Fibroblast of lung (primary cell): ENCODE results near the gene PMM1. TPM values are rescaled to one million over a fixed set of nuclear protein-coding genes. Genes with fewer than 3 reads are reported as not detected.

Experiments
- DNase-seq, 2 donors: peaks; one replicate each; pipeline versions ENCODE4 v3.0.0 to v3.0.0-alpha.2; 2010; ENCODE audit warnings: low read depth in 2 of 2
- H2AFZ ChIP-seq: 2 replicates; pipeline ENCODE4 v1.5.1; 2012; ENCODE audit warnings: low read length, control low read depth, inconsistent platforms
- H3K27ac ChIP-seq: 2 replicates; pipeline ENCODE4 v1.5.1; 2011; ENCODE audit warnings: low read length, control low read depth; ENCODE audit not compliant: insufficient read depth
- H3K27me3 ChIP-seq: 2 replicates; pipeline ENCODE4 v1.5.1; 2011; ENCODE audit warnings: mild to moderate bottlenecking, low read length; ENCODE audit not compliant: control insufficient read depth, insufficient read depth
- H3K36me3 ChIP-seq: 2 replicates; pipeline ENCODE4 v1.5.1; 2011; ENCODE audit warnings: low read length; ENCODE audit not compliant: control insufficient read depth, insufficient read depth
- H3K4me1 ChIP-seq: 2 replicates; pipeline ENCODE4 v1.5.1; 2011; ENCODE audit warnings: low read length; ENCODE audit not compliant: control insufficient read depth, insufficient read depth; ENCODE audit errors: extremely low read depth
- H3K4me2 ChIP-seq: 2 replicates; pipeline ENCODE4 v1.5.1; 2011; ENCODE audit warnings: low read length, control low read depth; ENCODE audit not compliant: insufficient read depth; ENCODE audit errors: extremely low read depth
- H3K4me3 ChIP-seq, 4 experiments: fragments of 200-600 bp in 1 of 4; sonication (generic) in 1 of 4; replicated peaks in 1 of 4; 2 replicates each; pipeline ENCODE4 v1.5.1; 2011 to 2016; ENCODE audit warnings: low read length in 4 of 4, low read depth in 3 of 4, mild to moderate bottlenecking in 3 of 4, control low read depth in 2 of 4, inconsistent platforms in 1 of 4, mixed read lengths in 1 of 4; ENCODE audit not compliant: insufficient read depth in 1 of 4; ENCODE audit errors: control extremely low read depth in 1 of 4
- H3K79me2 ChIP-seq: 2 replicates; pipeline ENCODE4 v1.5.1; 2012; ENCODE audit warnings: mild to moderate bottlenecking, low read length, inconsistent platforms; ENCODE audit not compliant: control insufficient read depth, insufficient read depth
- H3K9ac ChIP-seq: 2 replicates; pipeline ENCODE4 v1.5.1; 2011; ENCODE audit warnings: mild to moderate bottlenecking, low read length, control low read depth; ENCODE audit not compliant: insufficient read depth
- H3K9me3 ChIP-seq: 2 replicates; pipeline ENCODE4 v1.5.1; 2012; ENCODE audit warnings: low read depth, low read length; ENCODE audit not compliant: control insufficient read depth, insufficient read depth
- H4K20me1 ChIP-seq: 2 replicates; pipeline ENCODE4 v1.5.1; 2011; ENCODE audit warnings: low read length; ENCODE audit not compliant: control insufficient read depth, insufficient read depth; ENCODE audit errors: extremely low read depth
- EZH2 ChIP-seq: IDR thresholded peaks from 2 replicates; pipeline ENCODE4 v1.5.1; 2012; ENCODE audit warnings: low read length, control low read depth, mild to moderate bottlenecking; ENCODE audit errors: missing control alignments
- polyA plus RNA-seq, 2 donors: library from polyadenylated mRNA; depleted of rRNA in 1 of 2; stranded (reverse) in 1 of 2; unstranded in 1 of 2; fragments of >200 nt; gene quantifications; 2 replicates each; pipeline ENCODE4 v1.2.1, GENCODE V29; 2011 to 2012; ENCODE audit warnings: missing spikeins in 1 of 2
- total RNA-seq: library from RNA; depleted of rRNA; stranded (reverse); fragments of >200 nt; gene quantifications from 2 replicates; pipeline ENCODE4 v1.2.1, GENCODE V29; 2014
- TF ChIP-seq, protein P1 (sequence below), 2 donors: IDR thresholded peaks in 1 of 2; conservative IDR thresholded peaks in 1 of 2; 1 replicate in 1 of 2; 2 replicates in 1 of 2; pipeline ENCODE4 v1.5.1; 2011 to 2012; ENCODE audit warnings: low read length in 2 of 2, control low read depth in 1 of 2, inconsistent platforms in 1 of 2, low read depth in 1 of 2, mild to moderate bottlenecking in 1 of 2

The PMM1 gene
- total and polyA plus RNA-seq, 2 donors (not counting 1 experiment from before 2014, with no cell fraction given): 32.4 to 110 TPM

- Histone ChIP-seq H3K9me3 (no peaks in the 10 kb centered on the region), H2AFZ (no peak overlapping the region), H3K36me3 (peaks cover 6% of the 10 kb centered on the region), H3K4me1 (peaks cover 4% of the 10 kb centered on the region), H3K4me2 (no peak overlapping the region), H3K27ac (no peak overlapping the region), H3K4me3 (no peak overlapping the region), H3K9ac (no peak overlapping the region), H3K79me2 (peaks cover 38% of the 10 kb centered on the region), H4K20me1 (no peaks in the 10 kb centered on the region), H3K27me3 (no peaks in the 10 kb centered on the region)
- DNase-seq: no peak
- no peak for TF ChIP-seq EZH2
- TF ChIP-seq, protein P1, sequence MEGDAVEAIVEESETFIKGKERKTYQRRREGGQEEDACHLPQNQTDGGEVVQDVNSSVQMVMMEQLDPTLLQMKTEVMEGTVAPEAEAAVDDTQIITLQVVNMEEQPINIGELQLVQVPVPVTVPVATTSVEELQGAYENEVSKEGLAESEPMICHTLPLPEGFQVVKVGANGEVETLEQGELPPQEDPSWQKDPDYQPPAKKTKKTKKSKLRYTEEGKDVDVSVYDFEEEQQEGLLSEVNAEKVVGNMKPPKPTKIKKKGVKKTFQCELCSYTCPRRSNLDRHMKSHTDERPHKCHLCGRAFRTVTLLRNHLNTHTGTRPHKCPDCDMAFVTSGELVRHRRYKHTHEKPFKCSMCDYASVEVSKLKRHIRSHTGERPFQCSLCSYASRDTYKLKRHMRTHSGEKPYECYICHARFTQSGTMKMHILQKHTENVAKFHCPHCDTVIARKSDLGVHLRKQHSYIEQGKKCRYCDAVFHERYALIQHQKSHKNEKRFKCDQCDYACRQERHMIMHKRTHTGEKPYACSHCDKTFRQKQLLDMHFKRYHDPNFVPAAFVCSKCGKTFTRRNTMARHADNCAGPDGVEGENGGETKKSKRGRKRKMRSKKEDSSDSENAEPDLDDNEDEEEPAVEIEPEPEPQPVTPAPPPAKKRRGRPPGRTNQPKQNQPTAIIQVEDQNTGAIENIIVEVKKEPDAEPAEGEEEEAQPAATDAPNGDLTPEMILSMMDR (conservative IDR thresholded peaks at IDR 0.05 in 1 of 2, IDR thresholded peaks at IDR 0.05 in 1 of 2; ENCODE audit: low read depth in 1 of 2, low read length in 2 of 2): no peak
Measured at GRCh38 chr22:41540365-41540764, 49.3 kb downstream of the PMM1 start.

GRCh38 chr22:41540006-41540315 is 49.7 kb downstream of the PMM1 start:
- Histone ChIP-seq H3K9me3 (no peaks in the 10 kb centered on the region), H3K9ac (no peak overlapping the region), H3K79me2 (peaks cover 38% of the 10 kb centered on the region), H3K4me3 (no peak overlapping the region), H3K27me3 (no peaks in the 10 kb centered on the region), H4K20me1 (no peaks in the 10 kb centered on the region), H2AFZ (no peak overlapping the region), H3K36me3 (peaks cover 6% of the 10 kb centered on the region), H3K27ac (no peak overlapping the region), H3K4me2 (no peak overlapping the region), H3K4me1 (peaks cover 4% of the 10 kb centered on the region)
- DNase-seq: no peak
- TF ChIP-seq, protein P1 (conservative IDR thresholded peaks at IDR 0.05 in 1 of 2, IDR thresholded peaks at IDR 0.05 in 1 of 2; ENCODE audit: low read depth in 1 of 2, low read length in 2 of 2): no peak
- TF ChIP-seq EZH2: no peak

DNA sequence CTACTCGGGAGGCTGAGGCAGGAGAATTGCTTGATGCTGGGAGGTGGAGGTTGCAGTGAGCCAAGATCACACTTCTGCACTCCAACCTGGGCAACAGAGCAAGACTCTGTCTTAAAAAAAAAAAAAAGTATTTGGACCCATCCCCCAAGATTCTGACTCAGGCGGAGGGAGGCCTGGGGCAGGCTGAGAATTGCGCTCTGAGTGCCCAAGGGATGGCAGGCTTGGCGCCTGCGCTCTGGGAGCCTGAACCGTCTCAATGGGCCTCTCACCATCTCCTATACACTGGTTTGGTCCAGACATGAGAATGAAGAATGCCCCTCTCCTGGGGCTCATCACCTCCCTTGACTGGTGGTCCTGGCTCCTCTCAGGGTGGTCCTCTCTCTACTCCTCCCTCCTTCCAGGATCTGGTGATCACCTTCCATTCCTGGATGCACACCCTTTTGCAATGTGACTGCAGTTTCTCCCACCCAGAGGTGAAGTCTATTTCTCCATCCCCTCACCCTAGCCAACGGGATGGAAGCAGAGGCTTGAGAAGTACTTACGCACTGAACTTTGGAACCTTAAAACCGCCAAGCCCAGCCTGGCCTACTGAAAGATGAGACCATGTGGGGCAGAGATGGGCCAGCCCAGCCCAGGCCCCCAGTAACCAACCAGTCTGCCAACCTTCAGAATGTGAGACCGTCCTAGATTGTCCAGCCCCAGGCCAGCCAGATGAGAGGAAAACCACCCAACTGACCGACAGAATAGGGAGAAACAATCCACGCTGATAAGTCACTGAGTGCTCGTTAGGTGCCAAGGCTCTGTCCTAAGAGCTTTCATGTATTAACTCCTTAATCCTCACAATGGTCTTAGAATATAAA is 50.3 kb downstream of the PMM1 start:
- DNase-seq: peak in 1 of 2 donors; percentile 30
- Histone ChIP-seq H4K20me1 (no peaks in the 10 kb centered on the region), H3K9me3 (no peaks in the 10 kb centered on the region), H3K79me2 (peaks cover 38% of the 10 kb centered on the region), H3K4me3 (no peak overlapping the region), H3K36me3 (peaks cover 6% of the 10 kb centered on the region), H3K9ac (no peak overlapping the region), H3K4me2 (no peak overlapping the region), H3K27ac (no peak overlapping the region), H3K27me3 (no peaks in the 10 kb centered on the region), H2AFZ (no peak overlapping the region), H3K4me1 (peaks cover 4% of the 10 kb centered on the region)
- TF ChIP-seq, protein P1 (conservative IDR thresholded peaks at IDR 0.05 in 1 of 2, IDR thresholded peaks at IDR 0.05 in 1 of 2; ENCODE audit: low read depth in 1 of 2, low read length in 2 of 2): no peak
- no peak for TF ChIP-seq EZH2
